Ishikawa (cell line): ENCODE results near the gene LZIC.

ENCODE experiments used
- CEBPB ChIP-seq: IDR thresholded peaks from 2 replicates; pipeline ENCODE4 v1.6.1; 2012
- CREB1 ChIP-seq: IDR thresholded peaks from 2 replicates; pipeline ENCODE4 v1.6.1; 2012; ENCODE audit warnings: low read depth
- EGR1 ChIP-seq: IDR thresholded peaks from 2 replicates; pipeline ENCODE4 v1.6.1; 2012
- EP300 ChIP-seq: IDR thresholded peaks from 2 replicates; pipeline ENCODE4 v1.6.1; 2012; ENCODE audit warnings: borderline replicate concordance
- FOXM1 ChIP-seq: IDR thresholded peaks from 2 replicates; pipeline ENCODE4 v1.6.1; 2012; ENCODE audit warnings: low read depth, borderline replicate concordance
- NFIC ChIP-seq: IDR thresholded peaks from 2 replicates; pipeline ENCODE4 v1.6.1; 2012
- RAD21 ChIP-seq: IDR thresholded peaks from 2 replicates; pipeline ENCODE4 v1.6.1; 2012; ENCODE audit warnings: low read depth
- TAF1 ChIP-seq: IDR thresholded peaks from 2 replicates; pipeline ENCODE4 v1.6.1; 2012; ENCODE audit warnings: low read depth, mild to moderate bottlenecking
- TCF12 ChIP-seq: IDR thresholded peaks from 2 replicates; pipeline ENCODE4 v1.6.1; 2012; ENCODE audit warnings: low read depth
- TEAD4 ChIP-seq: IDR thresholded peaks from 2 replicates; pipeline ENCODE4 v1.6.1; 2012
- YY1 ChIP-seq: IDR thresholded peaks from 2 replicates; pipeline ENCODE4 v1.6.1; 2012; ENCODE audit warnings: low read depth
- ZBTB7A ChIP-seq: IDR thresholded peaks from 2 replicates; pipeline ENCODE4 v1.6.1; 2012; ENCODE audit warnings: low read depth
- TF ChIP-seq, protein P1 (sequence below): IDR thresholded peaks from 2 replicates; pipeline ENCODE4 v1.6.1; 2012
- TF ChIP-seq, protein P2 (sequence below): IDR thresholded peaks from 2 replicates; pipeline ENCODE4 v1.6.1; 2012; ENCODE audit warnings: low read depth, mild to moderate bottlenecking
- TF ChIP-seq, protein P3 (sequence below): IDR thresholded peaks from 2 replicates; pipeline ENCODE4 v1.6.1; 2012

Gene LZIC

DNA sequence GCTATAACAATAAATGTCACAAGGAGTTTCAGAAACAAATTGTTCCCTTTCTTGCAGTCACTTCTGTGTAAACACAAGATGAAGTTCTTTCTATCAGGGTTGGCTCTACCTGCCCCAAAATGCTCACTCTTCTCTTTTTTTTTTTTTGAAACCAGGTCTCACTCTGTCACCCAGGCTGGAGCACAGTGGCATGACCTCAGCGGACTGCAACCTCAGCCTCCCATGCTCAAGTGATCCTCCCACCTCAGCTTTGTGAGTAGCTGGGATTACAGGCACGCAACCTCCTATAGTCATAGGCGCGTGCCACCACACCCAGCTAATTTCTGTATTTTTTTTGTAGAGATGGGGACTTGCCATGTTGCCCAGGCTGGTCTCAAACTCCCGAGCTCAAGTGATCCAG lies 22.6 kb downstream of the LZIC start:
- TF ChIP-seq EP300: no peak
- TF ChIP-seq NFIC: no peak
- TF ChIP-seq, protein P1, sequence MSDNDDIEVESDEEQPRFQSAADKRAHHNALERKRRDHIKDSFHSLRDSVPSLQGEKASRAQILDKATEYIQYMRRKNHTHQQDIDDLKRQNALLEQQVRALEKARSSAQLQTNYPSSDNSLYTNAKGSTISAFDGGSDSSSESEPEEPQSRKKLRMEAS: no peak
- TF ChIP-seq, protein P2, sequence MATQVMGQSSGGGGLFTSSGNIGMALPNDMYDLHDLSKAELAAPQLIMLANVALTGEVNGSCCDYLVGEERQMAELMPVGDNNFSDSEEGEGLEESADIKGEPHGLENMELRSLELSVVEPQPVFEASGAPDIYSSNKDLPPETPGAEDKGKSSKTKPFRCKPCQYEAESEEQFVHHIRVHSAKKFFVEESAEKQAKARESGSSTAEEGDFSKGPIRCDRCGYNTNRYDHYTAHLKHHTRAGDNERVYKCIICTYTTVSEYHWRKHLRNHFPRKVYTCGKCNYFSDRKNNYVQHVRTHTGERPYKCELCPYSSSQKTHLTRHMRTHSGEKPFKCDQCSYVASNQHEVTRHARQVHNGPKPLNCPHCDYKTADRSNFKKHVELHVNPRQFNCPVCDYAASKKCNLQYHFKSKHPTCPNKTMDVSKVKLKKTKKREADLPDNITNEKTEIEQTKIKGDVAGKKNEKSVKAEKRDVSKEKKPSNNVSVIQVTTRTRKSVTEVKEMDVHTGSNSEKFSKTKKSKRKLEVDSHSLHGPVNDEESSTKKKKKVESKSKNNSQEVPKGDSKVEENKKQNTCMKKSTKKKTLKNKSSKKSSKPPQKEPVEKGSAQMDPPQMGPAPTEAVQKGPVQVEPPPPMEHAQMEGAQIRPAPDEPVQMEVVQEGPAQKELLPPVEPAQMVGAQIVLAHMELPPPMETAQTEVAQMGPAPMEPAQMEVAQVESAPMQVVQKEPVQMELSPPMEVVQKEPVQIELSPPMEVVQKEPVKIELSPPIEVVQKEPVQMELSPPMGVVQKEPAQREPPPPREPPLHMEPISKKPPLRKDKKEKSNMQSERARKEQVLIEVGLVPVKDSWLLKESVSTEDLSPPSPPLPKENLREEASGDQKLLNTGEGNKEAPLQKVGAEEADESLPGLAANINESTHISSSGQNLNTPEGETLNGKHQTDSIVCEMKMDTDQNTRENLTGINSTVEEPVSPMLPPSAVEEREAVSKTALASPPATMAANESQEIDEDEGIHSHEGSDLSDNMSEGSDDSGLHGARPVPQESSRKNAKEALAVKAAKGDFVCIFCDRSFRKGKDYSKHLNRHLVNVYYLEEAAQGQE: no peak
- no peak for TF ChIP-seq ZBTB7A
- TF ChIP-seq RAD21: no peak
- no peak for TF ChIP-seq TEAD4
- no peak for TF ChIP-seq EGR1
- TF ChIP-seq CEBPB: no peak
- TF ChIP-seq, protein P3, sequence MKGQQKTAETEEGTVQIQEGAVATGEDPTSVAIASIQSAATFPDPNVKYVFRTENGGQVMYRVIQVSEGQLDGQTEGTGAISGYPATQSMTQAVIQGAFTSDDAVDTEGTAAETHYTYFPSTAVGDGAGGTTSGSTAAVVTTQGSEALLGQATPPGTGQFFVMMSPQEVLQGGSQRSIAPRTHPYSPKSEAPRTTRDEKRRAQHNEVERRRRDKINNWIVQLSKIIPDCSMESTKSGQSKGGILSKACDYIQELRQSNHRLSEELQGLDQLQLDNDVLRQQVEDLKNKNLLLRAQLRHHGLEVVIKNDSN: no peak
- TF ChIP-seq YY1: no peak
- TF ChIP-seq FOXM1: no peak
- TF ChIP-seq TAF1: no peak
- TF ChIP-seq TCF12: no peak
- no peak for TF ChIP-seq CREB1

DNA sequence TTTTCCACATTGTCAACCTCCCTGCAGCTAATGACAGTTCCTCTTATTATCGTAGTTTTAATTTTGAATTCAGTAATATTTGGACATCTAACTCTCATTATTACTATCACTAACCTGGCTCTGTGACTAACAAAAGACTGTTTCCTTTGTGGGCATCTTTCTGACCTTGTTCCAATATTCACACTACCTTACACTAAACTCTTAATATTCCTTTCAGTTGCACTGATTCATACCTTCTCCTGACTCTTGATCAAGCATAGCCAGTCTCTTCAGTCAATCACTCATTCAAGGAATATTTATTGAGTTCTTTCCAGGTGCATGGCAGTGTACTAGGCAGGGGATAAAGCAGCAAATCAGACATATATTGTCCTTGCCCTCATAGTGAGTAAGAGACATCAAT lies 25.3 kb downstream of the LZIC start:
- no peak for TF ChIP-seq EGR1
- TF ChIP-seq NFIC: no peak
- no peak for TF ChIP-seq YY1
- TF ChIP-seq EP300: no peak
- TF ChIP-seq TCF12: no peak
- no peak for TF ChIP-seq FOXM1
- TF ChIP-seq, protein P1: no peak
- no peak for TF ChIP-seq CREB1
- TF ChIP-seq, protein P2: no peak
- TF ChIP-seq RAD21: no peak
- TF ChIP-seq TAF1: no peak
- TF ChIP-seq, protein P3: no peak
- no peak for TF ChIP-seq TEAD4
- no peak for TF ChIP-seq CEBPB
- TF ChIP-seq ZBTB7A: no peak

DNA sequence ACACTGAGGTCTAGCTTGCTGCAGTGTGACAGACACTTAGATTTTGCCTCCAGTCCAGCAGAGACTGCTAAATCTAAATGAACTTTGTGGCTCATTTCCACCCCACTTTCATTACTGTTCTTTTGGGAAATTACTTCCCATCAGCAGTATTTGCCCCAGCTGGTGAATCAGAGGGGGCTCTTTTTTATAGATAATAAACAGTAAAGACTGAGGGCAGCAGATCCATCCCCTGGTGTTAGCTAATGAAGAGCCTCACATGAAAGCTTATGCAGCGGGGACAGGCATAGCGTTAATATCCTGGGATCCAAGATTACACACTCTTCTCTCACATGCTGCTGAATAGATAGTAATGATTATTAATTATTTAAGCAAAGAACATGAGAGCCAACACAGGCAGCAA lies 26.7 kb downstream of the LZIC start:
- TF ChIP-seq CREB1: no peak
- TF ChIP-seq TEAD4: no peak
- no peak for TF ChIP-seq RAD21
- TF ChIP-seq EP300: no peak
- TF ChIP-seq NFIC: no peak
- TF ChIP-seq TCF12: no peak
- TF ChIP-seq, protein P2: no peak
- no peak for TF ChIP-seq ZBTB7A
- TF ChIP-seq, protein P3: no peak
- TF ChIP-seq YY1: no peak
- TF ChIP-seq CEBPB: no peak
- no peak for TF ChIP-seq FOXM1
- TF ChIP-seq, protein P1: no peak
- TF ChIP-seq TAF1: no peak

DNA sequence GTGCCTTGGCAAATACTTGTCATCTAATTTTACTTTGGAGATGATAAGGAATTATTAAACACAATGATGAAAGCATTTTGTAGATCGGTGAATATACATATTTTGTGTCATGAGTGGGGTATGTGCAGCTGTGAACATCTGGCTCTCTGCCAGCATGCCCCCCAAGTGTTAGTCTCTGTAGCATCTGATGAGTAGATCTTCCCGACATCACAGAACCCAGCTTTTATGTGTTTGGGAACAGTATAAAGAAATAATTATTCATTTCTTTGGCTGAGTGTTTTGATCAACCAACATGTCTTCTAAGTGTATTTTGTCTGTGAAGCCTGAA lies 28.6 kb downstream of the LZIC start:
- TF ChIP-seq TAF1 (no peak), RAD21 (no peak), FOXM1 (no peak), EP300 (no peak), ZBTB7A (no peak), CEBPB (no peak), YY1 (no peak), TEAD4 (no peak), NFIC (no peak), TCF12 (no peak), CREB1 (no peak)
- TF ChIP-seq, protein P2: no peak
- TF ChIP-seq, protein P1: no peak
